Lower leg skin (tissue), 4 donors: ENCODE data around the gene UBA7. TPM values are rescaled to one million over a fixed set of nuclear protein-coding genes. Genes with fewer than 3 reads are reported as not detected.
"Not testable (repeated sequence)": the region's sequence is repeated elsewhere in the genome, so short reads cannot be mapped to it uniquely, and the experiment has no call there.

Experiments
- DNase-seq, 2 donors: peaks; one replicate each; pipeline ENCODE4 v3.0.0-alpha.2; 2019; ENCODE audit warnings: low spot score in 2 of 2
- H3K4me3 ChIP-seq: fragments of 200-600 bp; sonication (generic); 2 replicates; pipeline ENCODE4 v1.5.1; 2017; ENCODE audit warnings: mild to moderate bottlenecking, low read depth; ENCODE audit not compliant: poor library complexity, severe bottlenecking
- POLR2A ChIP-seq, 2 donors: fragments of 450-650 bp; IDR thresholded peaks; one replicate each; pipeline ENCODE4 v1.6.1; 2016 to 2017; ENCODE audit warnings: antibody characterized with exemption in 2 of 2, mild to moderate bottlenecking in 1 of 2, moderate library complexity in 1 of 2
- WGBS, 2 donors: methylation state at CpG; one replicate each; pipeline ENCODE4 v1.1.5; 2018; 5-methylcytosine and 5-hydroxymethylcytosine counted together
- intact Hi-C: fragments of 100-400 bp; cut with DNase I; formaldehyde crosslinking; loops from one replicate; pipeline ENCODE4 v1.15.0; 2023; ENCODE audit warnings: low total_unique reads
- total RNA-seq, 4 donors: library from RNA; depleted of rRNA; stranded (reverse); fragments of >200 nt; gene quantifications; one replicate each; pipeline ENCODE4 v1.1.0, GENCODE V29; 2016
- TF ChIP-seq, protein P1 (sequence below), 3 donors: fragments of 450-650 bp; IDR thresholded peaks; one replicate each; pipeline ENCODE4 v1.5.1; 2016; ENCODE audit warnings: antibody characterized with exemption in 3 of 3, mild to moderate bottlenecking in 3 of 3, moderate library complexity in 2 of 3

UBA7 gene
- total RNA-seq, 4 donors from 2014 or later: 14.5 to 19.7 (median 18.2) TPM

DNA sequence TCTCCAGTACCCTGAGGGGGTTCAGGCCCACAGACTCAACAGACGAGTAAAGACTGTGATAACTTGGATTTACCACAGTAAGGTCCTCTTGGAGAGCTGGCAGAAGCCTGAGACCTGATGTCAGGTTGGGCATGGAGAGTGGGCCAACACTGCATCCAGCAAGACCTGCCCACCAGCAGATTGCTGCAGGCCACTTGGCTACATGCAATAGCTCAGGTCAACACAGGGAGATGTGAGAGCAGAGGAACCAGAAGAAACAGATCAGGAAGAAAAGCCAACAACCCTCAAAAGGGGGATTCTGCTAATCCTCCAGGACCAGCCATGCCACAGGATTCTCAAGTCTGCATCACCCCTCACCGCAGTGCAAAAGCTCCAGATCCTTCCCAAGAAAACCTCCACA, 25.7 kb downstream of the UBA7 start:
- DNase-seq: no peak
- TF ChIP-seq, protein P1, sequence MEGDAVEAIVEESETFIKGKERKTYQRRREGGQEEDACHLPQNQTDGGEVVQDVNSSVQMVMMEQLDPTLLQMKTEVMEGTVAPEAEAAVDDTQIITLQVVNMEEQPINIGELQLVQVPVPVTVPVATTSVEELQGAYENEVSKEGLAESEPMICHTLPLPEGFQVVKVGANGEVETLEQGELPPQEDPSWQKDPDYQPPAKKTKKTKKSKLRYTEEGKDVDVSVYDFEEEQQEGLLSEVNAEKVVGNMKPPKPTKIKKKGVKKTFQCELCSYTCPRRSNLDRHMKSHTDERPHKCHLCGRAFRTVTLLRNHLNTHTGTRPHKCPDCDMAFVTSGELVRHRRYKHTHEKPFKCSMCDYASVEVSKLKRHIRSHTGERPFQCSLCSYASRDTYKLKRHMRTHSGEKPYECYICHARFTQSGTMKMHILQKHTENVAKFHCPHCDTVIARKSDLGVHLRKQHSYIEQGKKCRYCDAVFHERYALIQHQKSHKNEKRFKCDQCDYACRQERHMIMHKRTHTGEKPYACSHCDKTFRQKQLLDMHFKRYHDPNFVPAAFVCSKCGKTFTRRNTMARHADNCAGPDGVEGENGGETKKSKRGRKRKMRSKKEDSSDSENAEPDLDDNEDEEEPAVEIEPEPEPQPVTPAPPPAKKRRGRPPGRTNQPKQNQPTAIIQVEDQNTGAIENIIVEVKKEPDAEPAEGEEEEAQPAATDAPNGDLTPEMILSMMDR (IDR thresholded peaks at IDR 0.05): no peak
- no peak for TF ChIP-seq POLR2A (IDR thresholded peaks at IDR 0.05)
- no peak overlapping the region for H3K4me3 ChIP-seq
- WGBS, 2 donors: 91 to 92% methylated on average over 2 of the region's 2 CpGs
- intact Hi-C loops: loop anchor here (10.0 kb wide), 1 partner anchor 63 kb away; the partner anchor contains the start of gene GMPPB

DNA sequence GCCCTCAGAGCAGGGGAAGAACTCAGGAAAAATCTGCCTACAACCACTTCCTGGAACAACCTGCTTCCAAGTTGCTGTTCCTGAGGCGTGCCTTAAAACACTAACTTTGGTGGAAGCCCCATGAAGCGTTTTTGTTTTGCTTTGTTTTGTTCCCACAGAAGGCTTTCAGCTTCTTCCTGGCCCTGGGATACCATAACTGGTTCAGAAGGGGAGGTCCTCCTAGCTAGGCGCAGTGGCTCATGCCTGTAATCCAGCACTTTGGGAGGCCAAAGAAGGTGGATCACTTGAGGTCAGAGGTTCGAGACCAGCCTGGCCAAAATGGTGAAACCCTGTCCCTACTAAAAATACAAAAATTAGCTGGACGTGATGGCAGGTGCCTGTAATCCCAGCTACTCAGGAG, 26.2 kb downstream of the UBA7 start:
- 64 to 84% methylated on average over 5 of the region's 5 CpGs for WGBS, 2 donors
- intact Hi-C loops: loop anchor here (10.0 kb wide), 1 partner anchor 63 kb away; the partner anchor contains the start of gene GMPPB
- H3K4me3 ChIP-seq: no peak overlapping the region
- TF ChIP-seq, protein P1 (IDR thresholded peaks at IDR 0.05): no peak
- no peak for TF ChIP-seq POLR2A (IDR thresholded peaks at IDR 0.05)
- DNase-seq: no peak

DNA sequence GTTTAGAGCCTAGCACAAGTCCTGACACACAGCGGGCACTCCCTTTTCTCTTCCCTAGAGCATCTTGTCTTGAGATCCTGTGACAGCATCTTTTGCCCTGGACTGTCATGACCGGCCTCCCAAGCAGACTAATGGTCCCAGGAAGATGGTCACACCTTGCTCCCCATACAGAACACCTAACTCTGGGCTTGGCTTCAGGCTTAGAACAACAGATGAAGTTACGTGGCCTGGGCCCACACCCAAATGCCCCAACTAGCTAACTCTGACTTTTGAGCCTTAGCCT, 26.6 kb downstream of the UBA7 start:
- TF ChIP-seq, protein P1 (IDR thresholded peaks at IDR 0.05): no peak
- no peak for TF ChIP-seq POLR2A (IDR thresholded peaks at IDR 0.05)
- intact Hi-C loops: loop anchor here (10.0 kb wide), 1 partner anchor 62 kb away; the partner anchor contains the start of gene GMPPB
- H3K4me3 ChIP-seq: no peak overlapping the region
- 38 to 46% methylated on average over 3 of the region's 3 CpGs for WGBS, 2 donors
- DNase-seq: peak in 1 of 2 donors; percentile 76

DNA sequence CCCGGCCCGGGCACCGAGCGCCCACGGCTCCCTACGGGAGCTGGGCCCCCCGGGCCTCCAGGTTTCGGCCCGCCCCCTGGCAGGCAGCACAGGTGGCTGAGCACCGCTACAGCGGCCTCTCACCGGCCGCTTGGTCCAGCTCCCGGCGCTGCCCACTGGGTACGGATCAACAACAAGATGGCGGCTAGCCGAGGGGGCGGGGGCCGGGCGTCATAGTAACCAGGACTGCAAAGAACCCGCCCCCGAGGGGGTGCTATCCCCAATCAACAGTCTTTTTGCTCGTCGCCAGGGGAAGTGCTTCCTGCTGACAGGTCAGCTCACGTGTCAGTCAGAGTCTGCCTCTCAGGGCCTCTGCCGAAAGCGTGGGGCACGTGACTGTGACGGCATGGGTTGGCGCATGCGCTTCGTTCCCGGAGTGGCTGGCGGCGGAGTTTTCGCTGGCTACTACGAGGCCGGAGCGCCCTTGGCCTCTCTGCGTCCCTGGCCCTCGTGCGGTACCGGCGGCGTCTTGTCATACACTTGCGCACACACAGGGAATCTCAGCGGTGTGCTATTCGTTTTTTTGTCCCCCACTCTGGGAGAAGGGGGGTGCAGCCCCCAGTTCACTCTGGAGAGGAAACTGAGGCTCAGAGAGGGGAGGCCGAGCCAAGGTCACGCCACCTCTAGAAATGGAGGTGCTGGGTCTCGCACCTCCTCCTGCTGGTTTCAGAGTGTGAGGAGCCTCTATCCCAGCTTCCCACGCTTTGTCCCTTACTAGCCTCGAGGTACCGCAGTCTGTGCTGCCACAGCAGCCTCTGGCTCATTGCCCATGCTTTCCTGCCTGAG, 27.2 kb downstream of the UBA7 start, which contains the start of gene IP6K1:
TSS of gene IP6K1 (minus strand) at position 186 of the 825 bp plus-strand sequence. CDS start 38,502 bp downstream, outside the sequence.
- intact Hi-C loops: loop anchor here (10.0 kb wide), 1 partner anchor 62 kb away; the partner anchor contains the start of gene GMPPB
- DNase-seq: peak; percentile 100

DNA sequence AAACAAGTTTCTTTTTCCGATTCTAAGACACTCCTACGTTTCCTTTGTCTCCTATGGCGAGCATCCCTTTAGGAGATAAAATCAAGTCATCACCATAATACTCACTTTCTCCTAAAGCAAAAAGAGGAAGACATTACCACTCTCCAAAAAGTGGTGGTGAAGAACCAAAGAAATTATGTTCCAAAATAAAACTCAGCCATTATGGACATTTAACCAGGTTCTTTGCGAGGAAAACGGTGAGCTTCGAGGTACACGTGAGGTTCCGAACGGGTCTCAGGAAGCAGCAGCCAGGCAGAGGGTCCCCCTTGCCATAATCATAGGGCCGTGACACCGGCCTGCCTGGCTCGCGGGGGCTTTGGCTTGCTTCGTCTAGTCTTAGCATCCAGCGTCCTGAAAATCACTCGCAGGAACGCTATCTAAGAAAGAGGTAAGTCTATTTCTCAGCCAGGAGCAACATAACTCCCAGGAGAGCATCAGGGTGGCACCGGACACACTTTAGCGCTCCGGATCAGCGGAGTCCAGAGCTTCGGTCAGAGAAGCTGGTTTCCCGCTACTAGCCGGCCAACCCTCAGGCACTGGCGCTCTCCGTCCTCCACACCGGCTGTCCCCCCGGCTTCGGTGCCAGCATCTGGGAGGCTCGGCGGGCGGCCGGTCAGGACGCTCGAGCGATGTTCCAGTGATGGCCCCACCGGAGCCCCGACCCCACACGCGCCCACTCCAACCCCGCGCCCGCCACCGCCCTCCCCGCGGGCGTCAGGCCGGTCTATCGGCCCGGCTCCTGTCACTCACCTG, 28.0 kb downstream of the UBA7 start:
- peak in 1 of 2 donors; percentile 89 for DNase-seq
- intact Hi-C loops: loop anchor here (10.0 kb wide), 1 partner anchor 61 kb away; the partner anchor contains the start of gene GMPPB
- 0 to 1% methylated on average over 24 to 40 of the region's 50 CpGs for WGBS, 2 donors
- TF ChIP-seq, protein P1 (IDR thresholded peaks at IDR 0.05): no peak
- no peak for TF ChIP-seq POLR2A (IDR thresholded peaks at IDR 0.05)
- H3K4me3 ChIP-seq: peak overlapping the region; percentile 78

More for the DNA sequence above, 27.2 kb downstream of the UBA7 start, which contains the start of gene IP6K1:
- 4 to 5% methylated on average over 25 of the region's 55 CpGs for WGBS, 2 donors
- TF ChIP-seq POLR2A (IDR thresholded peaks at IDR 0.05): peak in 1 of 2 donors; percentile 83
- TF ChIP-seq, protein P1 (IDR thresholded peaks at IDR 0.05): no peak
- peak within 1 kb of the TSS; percentile 78 for H3K4me3 ChIP-seq

DNA sequence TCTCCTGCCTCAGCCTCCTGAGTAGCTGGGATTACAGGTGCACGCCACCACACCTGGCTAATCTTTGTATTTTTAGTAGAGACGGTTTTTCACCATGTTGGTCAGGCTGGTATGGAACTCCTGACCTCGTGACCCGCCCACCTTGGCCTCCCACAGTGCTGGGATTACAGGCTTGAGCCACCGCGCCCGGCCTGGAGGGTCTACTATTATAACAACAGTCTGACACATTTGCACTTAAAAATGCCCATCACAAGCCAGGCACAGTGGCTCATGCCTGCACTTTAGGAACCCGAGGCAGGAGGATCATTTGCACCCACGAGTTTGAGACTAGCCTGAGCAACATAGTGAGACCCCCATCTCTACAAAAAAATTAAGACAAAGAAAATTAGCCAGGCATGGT, 31.5 kb downstream of the UBA7 start:
- not testable (repeated sequence) for H3K4me3 ChIP-seq
- DNase-seq: peak in 1 of 2 donors; percentile 72
- 92 to 95% methylated on average over 9 of the region's 9 CpGs for whole genome bisulfite sequencing, 2 donors
- intact Hi-C loops: loop anchor here (10.0 kb wide), 1 partner anchor 57 kb away; the partner anchor contains the start of gene GMPPB
